ENCODE data around the gene GRK2. TPM values are rescaled to one million over a fixed set of nuclear protein-coding genes. Genes with fewer than 3 reads are reported as not detected.

Gene GRK2
- total RNA-seq, 2 experiments from 2014 or later = 280 to 397 TPM

DNA sequence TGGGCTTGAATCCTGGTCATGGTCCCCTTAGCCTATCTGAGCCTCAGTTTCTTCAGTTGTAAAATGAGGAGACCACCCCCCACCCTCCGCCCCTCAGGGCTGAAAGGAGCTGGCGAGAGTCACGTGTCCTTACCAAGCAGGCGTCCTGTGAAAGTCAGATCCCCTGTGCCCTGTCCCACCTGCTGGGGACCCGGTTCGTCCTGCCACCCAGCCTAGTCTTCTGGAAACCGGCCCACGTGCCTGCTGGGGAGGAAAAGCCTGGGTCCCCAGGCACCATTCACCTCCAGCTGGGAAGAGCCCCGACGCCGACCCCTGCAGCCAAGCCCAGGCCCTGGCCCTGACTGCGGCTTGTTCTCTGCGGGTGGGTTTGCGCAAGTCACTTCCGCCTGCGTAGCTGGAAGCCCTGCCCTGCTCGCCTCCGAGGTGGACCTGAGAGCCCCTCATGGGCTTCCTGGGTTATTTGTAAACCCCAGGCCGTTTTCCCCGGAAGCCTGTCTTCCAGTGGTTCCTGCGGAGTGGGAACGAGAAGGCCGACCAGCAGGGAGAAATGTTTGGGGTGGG, 36.4 kb downstream of the GRK2 start:
- Histone ChIP-seq H2AFZ (ENCODE audit: low read length) (no peak overlapping the region), H3K4me3 (ENCODE audit: low read depth, low read length, poor library complexity, severe bottlenecking) (no peak overlapping the region), H3K9me3 (ENCODE audit: low read length) (no peaks in the 10 kb centered on the region), H3K36me3 (ENCODE audit: insufficient read depth, low read length) (peaks cover 72% of the 10 kb centered on the region), H3K4me2 (ENCODE audit: low read length) (no peak overlapping the region), H3K4me1 (ENCODE audit: insufficient read depth, low read length, poor library complexity, severe bottlenecking) (no peaks in the 10 kb centered on the region), H3K79me2 (ENCODE audit: insufficient read depth, low read depth, low read length) (no peaks in the 10 kb centered on the region), H3K27ac (ENCODE audit: low read depth, low read length, poor library complexity, severe bottlenecking) (no peak overlapping the region), H4K20me1 (ENCODE audit: insufficient read depth, low read length) (no peaks in the 10 kb centered on the region), H3K9me2 (ENCODE audit: insufficient read depth, low read length) (no peaks in the 10 kb centered on the region)
- ChIA-PET CTCF (ENCODE audit: unreplicated experiment) (no interaction called here), POLR2A (no interaction called here)
- no peak for TF ChIP-seq EZH2phosphoT487 (IDR thresholded peaks at IDR 0.05; ENCODE audit: borderline replicate concordance, low read depth, low read length)
- TF ChIP-seq CTCF (conservative IDR thresholded peaks at IDR 0.05; ENCODE audit: low read length) = no peak
- intact Hi-C loops (cut with micrococcal nuclease; ENCODE audit: unreplicated experiment) = no loop called here
- DNase-seq (ENCODE audit: low spot score) = no peak
- BruUV-seq (replicated peaks) = no TSS peak

- Histone ChIP-seq H3K4me2 (ENCODE audit: low read length) (no peak within 1 kb of the TSS), H3K36me3 (ENCODE audit: insufficient read depth, low read length) (peaks cover 72% of the 10 kb centered on the region), H3K79me2 (ENCODE audit: insufficient read depth, low read depth, low read length) (no peaks in the 10 kb centered on the region), H2AFZ (ENCODE audit: low read length) (no peak within 1 kb of the TSS), H3K9me2 (ENCODE audit: insufficient read depth, low read length) (no peaks in the 10 kb centered on the region), H3K9me3 (ENCODE audit: low read length) (no peaks in the 10 kb centered on the region), H3K4me3 (ENCODE audit: low read depth, low read length, poor library complexity, severe bottlenecking) (no peak within 1 kb of the TSS), H3K27ac (ENCODE audit: low read depth, low read length, poor library complexity, severe bottlenecking) (no peak within 1 kb of the TSS), H4K20me1 (ENCODE audit: insufficient read depth, low read length) (no peaks in the 10 kb centered on the region), H3K4me1 (ENCODE audit: insufficient read depth, low read length, poor library complexity, severe bottlenecking) (no peaks in the 10 kb centered on the region)
- ChIA-PET CTCF (ENCODE audit: unreplicated experiment) (no interaction called here), POLR2A (no interaction called here)
- BruUV-seq (replicated peaks) = no TSS peak
- no peak for DNase-seq (ENCODE audit: low spot score)
- TF ChIP-seq CTCF (conservative IDR thresholded peaks at IDR 0.05; ENCODE audit: low read length) = no peak
- no peak for TF ChIP-seq EZH2phosphoT487 (IDR thresholded peaks at IDR 0.05; ENCODE audit: borderline replicate concordance, low read depth, low read length)
- intact Hi-C loops (cut with micrococcal nuclease; ENCODE audit: unreplicated experiment) = no loop called here
Observed at GRCh38 chr11:67303132-67303834, 37.0 kb downstream of the GRK2 start, which contains the start of gene SSH3. Gene SSH3, plus strand, starts transcription at chr11:67303530. Its CDS starts 96 bp downstream, at chr11:67303626.

DNA sequence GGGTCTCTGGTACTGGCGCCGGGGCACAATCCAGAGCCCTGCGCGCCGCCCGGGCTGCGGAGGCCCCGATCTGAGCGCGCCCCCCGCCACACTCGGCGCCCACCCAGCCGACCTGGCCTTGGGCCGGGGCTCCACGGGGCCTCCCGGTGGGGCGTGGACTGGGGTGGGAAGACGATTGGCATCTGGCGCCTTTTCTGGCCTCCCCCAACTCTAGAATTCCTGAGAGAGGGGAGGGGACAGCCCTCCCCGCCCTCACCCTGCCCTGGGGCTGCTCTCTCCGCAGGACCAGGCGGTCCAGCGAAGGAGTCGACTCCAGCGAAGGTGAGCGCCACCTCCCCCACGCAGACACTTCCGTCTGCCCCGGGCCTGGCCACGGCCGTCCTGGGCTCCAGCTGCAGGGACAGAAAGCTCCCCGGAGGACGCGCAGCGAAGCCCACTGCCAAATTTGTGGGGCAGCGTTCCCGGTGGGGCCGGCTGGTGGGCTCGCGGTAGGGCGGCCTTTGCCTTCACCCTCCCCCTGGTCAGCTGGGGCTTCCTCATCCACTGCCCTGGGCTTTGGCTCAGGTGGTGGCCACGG, 37.6 kb downstream of the GRK2 start:
- no peaks in the 10 kb centered on the region for H3K9me2 ChIP-seq (ENCODE audit: insufficient read depth, low read length)
- H3K9me3 ChIP-seq (ENCODE audit: low read length) = no peaks in the 10 kb centered on the region
- BruUV-seq (replicated peaks) = no TSS peak
- H3K27ac ChIP-seq (ENCODE audit: low read depth, low read length, poor library complexity, severe bottlenecking) = no peak overlapping the region
- H3K4me3 ChIP-seq (ENCODE audit: low read depth, low read length, poor library complexity, severe bottlenecking) = no peak overlapping the region
- no peak for DNase-seq (ENCODE audit: low spot score)
- peaks cover 72% of the 10 kb centered on the region for H3K36me3 ChIP-seq (ENCODE audit: insufficient read depth, low read length)
- no peak overlapping the region for H2AFZ ChIP-seq (ENCODE audit: low read length)
- ChIA-PET POLR2A (no interaction called here), CTCF (ENCODE audit: unreplicated experiment) (no interaction called here)
- no peak overlapping the region for H3K4me2 ChIP-seq (ENCODE audit: low read length)
- no peaks in the 10 kb centered on the region for H3K4me1 ChIP-seq (ENCODE audit: insufficient read depth, low read length, poor library complexity, severe bottlenecking)
- H3K79me2 ChIP-seq (ENCODE audit: insufficient read depth, low read depth, low read length) = no peaks in the 10 kb centered on the region
- no peaks in the 10 kb centered on the region for H4K20me1 ChIP-seq (ENCODE audit: insufficient read depth, low read length)
- intact Hi-C loops (cut with micrococcal nuclease; ENCODE audit: unreplicated experiment) = no loop called here
- TF ChIP-seq CTCF (conservative IDR thresholded peaks at IDR 0.05; ENCODE audit: low read length) (no peak), EZH2phosphoT487 (IDR thresholded peaks at IDR 0.05; ENCODE audit: borderline replicate concordance, low read depth, low read length) (no peak)
